GM12874 (cell line): Measurements from ENCODE around the gene GXYLT2.

Experiments used
- CTCF ChIP-seq: IDR thresholded peaks from 2 replicates; pipeline ENCODE4 v1.5.1; 2011; ENCODE audit warnings: low read depth, mild to moderate bottlenecking, control low read depth, low read length, moderate library complexity; ENCODE audit not compliant: insufficient read depth

Gene GXYLT2

GRCh38 chr3:72944696-72945095 is 56.9 kb downstream of the GXYLT2 start:
- TF ChIP-seq CTCF: no peak

- TF ChIP-seq CTCF: no peak
These were observed 60.1 kb downstream of the GXYLT2 start for GRCh38 chr3:72947715-72948490.

- no peak for TF ChIP-seq CTCF
These were observed 61.2 kb downstream of the GXYLT2 start for GRCh38 chr3:72949016-72949415.

GRCh38 chr3:72950372-72950771 is 62.5 kb downstream of the GXYLT2 start:
- no peak for TF ChIP-seq CTCF

- no peak for TF ChIP-seq CTCF
These were observed 63.0 kb downstream of the GXYLT2 start for GRCh38 chr3:72950801-72951200.

GRCh38 chr3:72951259-72951722 is 63.4 kb downstream of the GXYLT2 start:
- no peak for TF ChIP-seq CTCF

GRCh38 chr3:72953325-72953956 is 65.6 kb downstream of the GXYLT2 start:
- no peak for TF ChIP-seq CTCF
